GM12874 (cell line): ENCODE results near the gene TOMM22.

ENCODE experiments used
- CTCF ChIP-seq: IDR thresholded peaks from 2 replicates; pipeline ENCODE4 v1.5.1; 2011; ENCODE audit warnings: low read depth, mild to moderate bottlenecking, control low read depth, low read length, moderate library complexity; ENCODE audit not compliant: insufficient read depth

TOMM22 gene

GRCh38 chr22:38710866-38711265, 29.1 kb downstream of the TOMM22 start:
- no peak for TF ChIP-seq CTCF

GRCh38 chr22:38712486-38713207, 30.9 kb downstream of the TOMM22 start:
- no peak for TF ChIP-seq CTCF

GRCh38 chr22:38713921-38714320, 32.2 kb downstream of the TOMM22 start:
- TF ChIP-seq CTCF = no peak

- no peak for TF ChIP-seq CTCF
These were observed 33.5 kb downstream of the TOMM22 start for GRCh38 chr22:38715176-38715764.

- no peak for TF ChIP-seq CTCF
These were observed 34.1 kb downstream of the TOMM22 start for GRCh38 chr22:38715852-38716251.

GRCh38 chr22:38716271-38716670, 34.5 kb downstream of the TOMM22 start:
- no peak for TF ChIP-seq CTCF

- no peak for TF ChIP-seq CTCF
These were observed 35.1 kb downstream of the TOMM22 start for GRCh38 chr22:38716826-38717225.
